Skin epidermis (tissue), 12 donors: Measurements from ENCODE around the gene KRT34.
A peak's percentile ranks its signal among the peaks of the same experiment; 100 is the strongest.
"Not testable (repeated sequence)": the region's sequence is repeated elsewhere in the genome, so short reads cannot be mapped to it uniquely, and the experiment has no call there.

Source experiments
- H3K27ac ChIP-seq, 21 experiments: fragments of 200-600 bp; sonication (generic) in 11 of 21; one replicate each; pipeline ENCODE4 v1.5.0; 2020; ENCODE audit warnings: mild to moderate bottlenecking in 3 of 21, inconsistent platforms in 2 of 21, moderate library complexity in 2 of 21
- H3K4me3 ChIP-seq, 7 experiments: fragments of 200-600 bp; sonication (generic) in 2 of 7; one replicate each; pipeline ENCODE4 v1.5.0; 2020; ENCODE audit warnings: inconsistent platforms in 2 of 7, mild to moderate bottlenecking in 2 of 7, moderate library complexity in 1 of 7

Gene KRT34

GRCh38 chr17:41381943-41382342 lies at the start of gene KRT34:
Gene KRT34, minus strand, starts transcription at chr17:41382306. Its CDS starts 60 bp downstream, at chr17:41382246.
- H3K4me3 ChIP-seq, result not testable (repeated sequence)
- peak within 1 kb of the TSS in 2 of 21 experiments; percentile 14 to 42 for H3K27ac ChIP-seq

GRCh38 chr17:41430376-41430775 lies 48.3 kb upstream of the KRT34 start:
- H3K27ac ChIP-seq, H3K4me3 ChIP-seq: not testable (repeated sequence)

GRCh38 chr17:41429667-41430066 lies 47.6 kb upstream of the KRT34 start:
- Histone ChIP-seq H3K4me3 (no peak overlapping the region), H3K27ac (no peak overlapping the region)

GRCh38 chr17:41428591-41429291 lies 46.6 kb upstream of the KRT34 start:
- Histone ChIP-seq H3K27ac (no peak overlapping the region), H3K4me3 (no peak overlapping the region)

GRCh38 chr17:41424111-41424635 lies 42.1 kb upstream of the KRT34 start, which contains the start of gene KRT37:
Gene KRT37, minus strand, starts transcription at chr17:41424585. Its CDS starts 62 bp downstream, at chr17:41424523.
- Histone ChIP-seq H3K27ac (no peak within 1 kb of the TSS), H3K4me3 (no peak within 1 kb of the TSS)

- H3K4me3 ChIP-seq, H3K27ac ChIP-seq: not testable (repeated sequence)
These were observed 40.5 kb upstream of the KRT34 start for GRCh38 chr17:41422586-41422985.

GRCh38 chr17:41421617-41422016 lies 39.5 kb upstream of the KRT34 start:
- peak overlapping the region in 4 of 21 experiments; percentile 35 to 74 (median 52) for H3K27ac ChIP-seq
- no peak overlapping the region for H3K4me3 ChIP-seq

- Histone ChIP-seq H3K27ac (peak overlapping the region in 8 of 21 experiments; percentile 3 to 74 (median 52)), H3K4me3 (no peak overlapping the region)
These were observed 39.0 kb upstream of the KRT34 start for GRCh38 chr17:41421116-41421515.

GRCh38 chr17:41420134-41420533 lies 38.0 kb upstream of the KRT34 start:
- Histone ChIP-seq H3K4me3 (no peak overlapping the region), H3K27ac (peak overlapping the region in 8 of 21 experiments; percentile 3 to 74 (median 52))

- Histone ChIP-seq H3K27ac (peak overlapping the region in 4 of 21 experiments; percentile 51 to 74 (median 56)), H3K4me3 (no peak overlapping the region)
These were observed 37.6 kb upstream of the KRT34 start for GRCh38 chr17:41419716-41420115.

GRCh38 chr17:41418116-41418860 lies 36.2 kb upstream of the KRT34 start:
- peak overlapping the region in 2 of 21 experiments; percentile 62 to 74 for H3K27ac ChIP-seq

GRCh38 chr17:41417576-41418015 lies 35.5 kb upstream of the KRT34 start:
- H3K27ac ChIP-seq, result no peak overlapping the region
- H3K4me3 ChIP-seq, result no peak overlapping the region

More at GRCh38 chr17:41418116-41418860, 36.2 kb upstream of the KRT34 start:
- H3K4me3 ChIP-seq, result no peak overlapping the region

- H3K27ac ChIP-seq, result no peak overlapping the region
These were observed 35.0 kb upstream of the KRT34 start for GRCh38 chr17:41417127-41417526.

GRCh38 chr17:41416479-41416878 lies 34.4 kb upstream of the KRT34 start:
- Histone ChIP-seq H3K4me3 (no peak overlapping the region), H3K27ac (no peak overlapping the region)

More at GRCh38 chr17:41417127-41417526, 35.0 kb upstream of the KRT34 start:
- H3K4me3 ChIP-seq, result no peak overlapping the region

GRCh38 chr17:41415833-41416335 lies 33.8 kb upstream of the KRT34 start:
- Histone ChIP-seq H3K4me3 (no peak overlapping the region), H3K27ac (no peak overlapping the region)

GRCh38 chr17:41415411-41415810 lies 33.3 kb upstream of the KRT34 start:
- H3K4me3 ChIP-seq, result no peak overlapping the region
- H3K27ac ChIP-seq, result no peak overlapping the region

- Histone ChIP-seq H3K27ac (no peak overlapping the region), H3K4me3 (no peak overlapping the region)
These were observed 31.9 kb upstream of the KRT34 start for GRCh38 chr17:41413982-41414381.

- no peak overlapping the region for H3K4me3 ChIP-seq
- H3K27ac ChIP-seq, result no peak overlapping the region
These were observed 31.3 kb upstream of the KRT34 start for GRCh38 chr17:41413353-41413957.

GRCh38 chr17:41411072-41411840 lies 29.1 kb upstream of the KRT34 start:
- no peak overlapping the region for H3K4me3 ChIP-seq
- no peak overlapping the region for H3K27ac ChIP-seq
